HG02763 (cell line): ENCODE measurements around the gene OPRM1.
"Not testable (repeated sequence)": the region's sequence is repeated elsewhere in the genome, so short reads cannot be mapped to it uniquely, and the experiment has no call there.

Source experiments
- ATAC-seq: cut with Tn5 transposase; IDR thresholded peaks from one replicate; pipeline ENCODE4 v1.9.1; 2021; ENCODE audit warnings: mild to moderate bottlenecking, moderate library complexity; ENCODE audit not compliant: unreplicated experiment

OPRM1 gene

GRCh38 chr6:154039231-154039842 lies at the start of gene OPRM1:
OPRM1 (plus strand) TSS chr6:154039240; CDS start chr6:154039545, 305 bp downstream.
- ATAC-seq, result no peak

GRCh38 chr6:153989989-153990388 lies 49.1 kb upstream of the OPRM1 start:
- ATAC-seq, result no peak

GRCh38 chr6:153994004-153994403 lies 45.0 kb upstream of the OPRM1 start:
- no peak for ATAC-seq

- no peak for ATAC-seq
Observed at GRCh38 chr6:153994811-153995210, 44.2 kb upstream of the OPRM1 start.

- ATAC-seq, result no peak
Observed at GRCh38 chr6:153997221-153997620, 41.8 kb upstream of the OPRM1 start.

- no peak for ATAC-seq
Observed at GRCh38 chr6:154001494-154002285, 37.4 kb upstream of the OPRM1 start.

- no peak for ATAC-seq
Observed at GRCh38 chr6:154002894-154003293, 36.1 kb upstream of the OPRM1 start.

GRCh38 chr6:154010371-154010770 lies 28.7 kb upstream of the OPRM1 start:
- no peak for ATAC-seq

GRCh38 chr6:154012852-154013251 lies 26.2 kb upstream of the OPRM1 start:
- no peak for ATAC-seq

GRCh38 chr6:154017786-154018185 lies 21.3 kb upstream of the OPRM1 start:
- ATAC-seq, result no peak

- no peak for ATAC-seq
Observed at GRCh38 chr6:154030646-154031045, 8.4 kb upstream of the OPRM1 start.

- ATAC-seq, result no peak
Observed at GRCh38 chr6:154041001-154041400, 2.0 kb downstream of the OPRM1 start.

GRCh38 chr6:154053141-154053540 lies 14.1 kb downstream of the OPRM1 start:
- no peak for ATAC-seq

- no peak for ATAC-seq
Observed at GRCh38 chr6:154056536-154056935, 17.5 kb downstream of the OPRM1 start.

- ATAC-seq, result no peak
Observed at GRCh38 chr6:154057098-154057497, 18.1 kb downstream of the OPRM1 start.

GRCh38 chr6:154058963-154059680 lies 20.1 kb downstream of the OPRM1 start:
- ATAC-seq, result no peak

GRCh38 chr6:154060076-154060475 lies 21.0 kb downstream of the OPRM1 start:
- no peak for ATAC-seq

GRCh38 chr6:154070041-154070440 lies 31.0 kb downstream of the OPRM1 start:
- no peak for ATAC-seq

GRCh38 chr6:154070657-154071056 lies 31.6 kb downstream of the OPRM1 start:
- no peak for ATAC-seq

- no peak for ATAC-seq
Observed at GRCh38 chr6:154071236-154071635, 32.2 kb downstream of the OPRM1 start.

GRCh38 chr6:154071711-154072110 lies 32.7 kb downstream of the OPRM1 start:
- no peak for ATAC-seq

GRCh38 chr6:154078596-154078995 lies 39.6 kb downstream of the OPRM1 start:
- not testable (repeated sequence) for ATAC-seq
